Activated naive CD8-positive, alpha-beta T cell treated with anti-CD3 and anti-CD28 coated beads, Interleukin-2, amount 50 U/mL, for 16 hours (primary cell): ENCODE data around the gene SHC3.

Experiments used
- DNase-seq: peaks from one replicate; pipeline ENCODE4 v3.0.0-alpha.2; 2020; ENCODE audit warnings: low read depth, low spot score

Gene SHC3

GRCh38 chr9:89024727-89025126 is 153.9 kb downstream of the SHC3 start:
- DNase-seq, result no peak

- DNase-seq, result no peak
Measured at GRCh38 chr9:89023740-89024139, 154.9 kb downstream of the SHC3 start.

- DNase-seq, result no peak
Measured at GRCh38 chr9:89022902-89023301, 155.7 kb downstream of the SHC3 start.

GRCh38 chr9:89022001-89022759 is 156.4 kb downstream of the SHC3 start:
- DNase-seq, result no peak

GRCh38 chr9:89021154-89021803 is 157.3 kb downstream of the SHC3 start:
- DNase-seq, result no peak

- no peak for DNase-seq
Measured at GRCh38 chr9:89020754-89021153, 157.9 kb downstream of the SHC3 start.

GRCh38 chr9:89015336-89015735 is 163.3 kb downstream of the SHC3 start:
- DNase-seq, result no peak

GRCh38 chr9:89014153-89014552 is 164.5 kb downstream of the SHC3 start:
- no peak for DNase-seq

GRCh38 chr9:89013660-89014059 is 165.0 kb downstream of the SHC3 start:
- DNase-seq, result no peak

GRCh38 chr9:89012294-89013042 is 166.2 kb downstream of the SHC3 start:
- DNase-seq, result no peak

- DNase-seq, result no peak
Measured at GRCh38 chr9:89011683-89012082, 166.9 kb downstream of the SHC3 start.

GRCh38 chr9:89010526-89011111 is 168.0 kb downstream of the SHC3 start:
- no peak for DNase-seq

- no peak for DNase-seq
Measured at GRCh38 chr9:89010056-89010455, 168.6 kb downstream of the SHC3 start.

- DNase-seq, result no peak
Measured at GRCh38 chr9:89009546-89009840, 169.1 kb downstream of the SHC3 start.

GRCh38 chr9:89008744-89009545 is 169.7 kb downstream of the SHC3 start:
- DNase-seq, result no peak

- no peak for DNase-seq
Measured at GRCh38 chr9:89008055-89008743, 170.4 kb downstream of the SHC3 start.

GRCh38 chr9:89006996-89007967 is 171.3 kb downstream of the SHC3 start:
- no peak for DNase-seq

GRCh38 chr9:89006267-89006666 is 172.4 kb downstream of the SHC3 start:
- no peak for DNase-seq

- DNase-seq, result no peak
Measured at GRCh38 chr9:89005323-89005722, 173.3 kb downstream of the SHC3 start.

GRCh38 chr9:89002987-89003386 is 175.6 kb downstream of the SHC3 start:
- DNase-seq, result no peak
